Measurements from ENCODE around the gene TSPAN32. TPM values are rescaled to one million over a fixed set of nuclear protein-coding genes. Genes with fewer than 3 reads are reported as not detected.

Gene TSPAN32
- total and polyA plus RNA-seq, 10 of the 15 experiments (the other 5 are each of a cell fraction or from before 2014, with no cell fraction given) = 0.08 TPM; not detected in 9

GRCh38 chr11:2260491-2261364, 41.1 kb upstream of the TSPAN32 start:
- ChIA-PET CTCF (no interaction called here), RAD21 (ENCODE audit: unreplicated experiment) (no interaction called here), SMC1A (ENCODE audit: uncharacterized antibody, unreplicated experiment) (no interaction called here), POLR2A (no interaction called here)
- H2AFZ ChIP-seq (ENCODE audit: control insufficient read depth, low read depth, low read length) = no peak overlapping the region
- H3K9me3 ChIP-seq (replicated peaks; ENCODE audit: control insufficient read depth, insufficient read depth, low read length) = no peaks in the 10 kb centered on the region
- no peak overlapping the region for H3K4me3 ChIP-seq
- H3K4me2 ChIP-seq (ENCODE audit: control insufficient read depth, insufficient read depth) = no peak overlapping the region
- no TSS peak for BruUV-seq (replicated peaks)
- no peaks in the 10 kb centered on the region for H4K20me1 ChIP-seq (ENCODE audit: control insufficient read depth, insufficient read depth)
- peaks cover 4% of the 10 kb centered on the region for H3K4me1 ChIP-seq (ENCODE audit: control insufficient read depth, insufficient read depth, low read length)
- in situ Hi-C loops (cut with MboI) = no loop called here
- intact Hi-C loops (cut with micrococcal nuclease; ENCODE audit: unreplicated experiment) = no loop called here
- WGBS (ENCODE audit: insufficient coverage, insufficient replicate concordance, low lambda C conversion rate, missing lambda C conversion rate) = 19% methylated on average over 26 of the region's 26 CpGs
- FAIRE-seq (no peak), ATAC-seq (no peak), DNase-seq (ENCODE audit: low read depth, low spot score) (no peak)
- H3K79me2 ChIP-seq (ENCODE audit: control insufficient read depth, insufficient read depth, low read length) = no peaks in the 10 kb centered on the region
- H3K36me3 ChIP-seq (ENCODE audit: control insufficient read depth in 2 of 2, insufficient read depth in 2 of 2, low read length in 1 of 2) = no peaks in the 10 kb centered on the region
- TF ChIP-seq MEF2B (IDR thresholded peaks at IDR 0.05; ENCODE audit: partially characterized antibody, poor library complexity, severe bottlenecking) (no peak), BACH1 (IDR thresholded peaks at IDR 0.05; ENCODE audit: borderline replicate concordance) (no peak)
- H3K9ac ChIP-seq (ENCODE audit: control insufficient read depth, insufficient read depth, low read length) = no peak overlapping the region
- no peaks in the 10 kb centered on the region for H3K27me3 ChIP-seq (replicated peaks in 1 of 2; ENCODE audit: control insufficient read depth in 2 of 2, insufficient read depth in 2 of 2, low read length in 1 of 2)
- H3K27ac ChIP-seq (ENCODE audit: control insufficient read depth, insufficient read depth) = no peak overlapping the region

- Histone ChIP-seq H3K4me3 (no peak overlapping the region), H3K27ac (ENCODE audit: control insufficient read depth, insufficient read depth) (no peak overlapping the region), H4K20me1 (ENCODE audit: control insufficient read depth, insufficient read depth) (no peaks in the 10 kb centered on the region), H3K27me3 (replicated peaks in 1 of 2; ENCODE audit: control insufficient read depth in 2 of 2, insufficient read depth in 2 of 2, low read length in 1 of 2) (no peaks in the 10 kb centered on the region), H3K79me2 (ENCODE audit: control insufficient read depth, insufficient read depth, low read length) (no peaks in the 10 kb centered on the region), H3K9me3 (replicated peaks; ENCODE audit: control insufficient read depth, insufficient read depth, low read length) (no peaks in the 10 kb centered on the region), H3K4me1 (ENCODE audit: control insufficient read depth, insufficient read depth, low read length) (peaks cover 13% of the 10 kb centered on the region), H3K9ac (ENCODE audit: control insufficient read depth, insufficient read depth, low read length) (no peak overlapping the region), H2AFZ (ENCODE audit: control insufficient read depth, low read depth, low read length) (no peak overlapping the region), H3K4me2 (ENCODE audit: control insufficient read depth, insufficient read depth) (no peak overlapping the region), H3K36me3 (ENCODE audit: control insufficient read depth in 2 of 2, insufficient read depth in 2 of 2, low read length in 1 of 2) (no peaks in the 10 kb centered on the region)
- intact Hi-C loops (cut with micrococcal nuclease; ENCODE audit: unreplicated experiment) = no loop called here
- FAIRE-seq (no peak), DNase-seq (ENCODE audit: low read depth, low spot score) (no peak), ATAC-seq (no peak)
- ChIA-PET CTCF (no interaction called here), RAD21 (ENCODE audit: unreplicated experiment) (no interaction called here), POLR2A (no interaction called here), SMC1A (ENCODE audit: uncharacterized antibody, unreplicated experiment) (no interaction called here)
- WGBS (ENCODE audit: insufficient coverage, insufficient replicate concordance, low lambda C conversion rate, missing lambda C conversion rate) = 30% methylated on average over 21 of the region's 21 CpGs
- in situ Hi-C loops (cut with MboI) = no loop called here
- no TSS peak for BruUV-seq (replicated peaks)
- TF ChIP-seq EED (IDR thresholded peaks at IDR 0.05; ENCODE audit: low read depth) (no peak), CHD1 (IDR thresholded peaks at IDR 0.05; ENCODE audit: low read depth, low read length) (no peak), NFYA (IDR thresholded peaks at IDR 0.05; ENCODE audit: borderline replicate concordance, low read depth, low read length) (no peak), ATF7 (IDR thresholded peaks at IDR 0.05; ENCODE audit: low read depth) (no peak), ATF2 (IDR thresholded peaks at IDR 0.05; ENCODE audit: low read length) (no peak), HDAC6 (IDR thresholded peaks at IDR 0.05; ENCODE audit: unreplicated experiment) (no peak), ETV6 (conservative IDR thresholded peaks at IDR 0.05 in 1 of 2, IDR thresholded peaks at IDR 0.05 in 1 of 2; ENCODE audit: borderline replicate concordance in 1 of 2, low read depth in 1 of 2) (no peak), SMAD1 (IDR thresholded peaks at IDR 0.05; ENCODE audit: low read depth, partially characterized antibody) (no peak), ZBTB33 (IDR thresholded peaks at IDR 0.05) (no peak)
These were observed 40.2 kb upstream of the TSPAN32 start for GRCh38 chr11:2261436-2262230.

Data from GM12878 (cell line).